ENCODE data around the gene CEP104.

CEP104 gene

DNA sequence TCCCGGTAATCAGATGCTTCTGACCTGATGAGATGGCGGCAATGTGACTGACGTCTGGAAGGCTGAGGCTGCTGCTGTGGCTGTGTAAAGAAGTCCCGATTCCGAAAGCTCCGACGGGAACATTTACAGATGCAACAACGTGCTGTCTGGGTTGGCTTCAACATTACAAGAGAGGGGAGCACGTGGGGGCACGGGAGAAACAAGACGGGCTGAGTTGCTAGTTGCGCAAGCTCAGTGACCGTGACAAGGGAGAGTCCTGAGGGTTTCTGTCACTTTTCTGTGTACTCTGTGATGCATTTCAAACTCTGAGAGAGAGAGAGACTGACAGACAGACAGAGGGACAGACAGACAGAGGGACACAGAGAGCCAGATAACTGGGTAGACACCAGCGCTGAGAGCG lies 35.1 kb downstream of the CEP104 start:
- TF ChIP-seq, protein P1, sequence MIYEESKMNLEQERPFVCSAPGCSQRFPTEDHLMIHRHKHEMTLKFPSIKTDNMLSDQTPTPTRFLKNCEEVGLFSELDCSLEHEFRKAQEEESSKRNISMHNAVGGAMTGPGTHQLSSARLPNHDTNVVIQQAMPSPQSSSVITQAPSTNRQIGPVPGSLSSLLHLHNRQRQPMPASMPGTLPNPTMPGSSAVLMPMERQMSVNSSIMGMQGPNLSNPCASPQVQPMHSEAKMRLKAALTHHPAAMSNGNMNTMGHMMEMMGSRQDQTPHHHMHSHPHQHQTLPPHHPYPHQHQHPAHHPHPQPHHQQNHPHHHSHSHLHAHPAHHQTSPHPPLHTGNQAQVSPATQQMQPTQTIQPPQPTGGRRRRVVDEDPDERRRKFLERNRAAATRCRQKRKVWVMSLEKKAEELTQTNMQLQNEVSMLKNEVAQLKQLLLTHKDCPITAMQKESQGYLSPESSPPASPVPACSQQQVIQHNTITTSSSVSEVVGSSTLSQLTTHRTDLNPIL (CRISPR knock-in tag; IDR thresholded peaks at IDR 0.05; ENCODE audit: low read depth) = no peak
- TF ChIP-seq, protein P2, sequence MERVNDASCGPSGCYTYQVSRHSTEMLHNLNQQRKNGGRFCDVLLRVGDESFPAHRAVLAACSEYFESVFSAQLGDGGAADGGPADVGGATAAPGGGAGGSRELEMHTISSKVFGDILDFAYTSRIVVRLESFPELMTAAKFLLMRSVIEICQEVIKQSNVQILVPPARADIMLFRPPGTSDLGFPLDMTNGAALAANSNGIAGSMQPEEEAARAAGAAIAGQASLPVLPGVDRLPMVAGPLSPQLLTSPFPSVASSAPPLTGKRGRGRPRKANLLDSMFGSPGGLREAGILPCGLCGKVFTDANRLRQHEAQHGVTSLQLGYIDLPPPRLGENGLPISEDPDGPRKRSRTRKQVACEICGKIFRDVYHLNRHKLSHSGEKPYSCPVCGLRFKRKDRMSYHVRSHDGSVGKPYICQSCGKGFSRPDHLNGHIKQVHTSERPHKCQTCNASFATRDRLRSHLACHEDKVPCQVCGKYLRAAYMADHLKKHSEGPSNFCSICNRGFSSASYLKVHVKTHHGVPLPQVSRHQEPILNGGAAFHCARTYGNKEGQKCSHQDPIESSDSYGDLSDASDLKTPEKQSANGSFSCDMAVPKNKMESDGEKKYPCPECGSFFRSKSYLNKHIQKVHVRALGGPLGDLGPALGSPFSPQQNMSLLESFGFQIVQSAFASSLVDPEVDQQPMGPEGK (CRISPR knock-in tag; IDR thresholded peaks at IDR 0.05; ENCODE audit: borderline replicate concordance) = no peak
- TF ChIP-seq RARB (CRISPR knock-in tag; IDR thresholded peaks at IDR 0.05) (no peak), ARNTL (CRISPR knock-in tag; IDR thresholded peaks at IDR 0.05; ENCODE audit: borderline replicate concordance, low read depth) (no peak), BACH2 (CRISPR knock-in tag; IDR thresholded peaks at IDR 0.05; ENCODE audit: borderline replicate concordance) (no peak), TCF4 (CRISPR knock-in tag; IDR thresholded peaks at IDR 0.05; ENCODE audit: borderline replicate concordance) (no peak), ZC3H10 (CRISPR knock-in tag; IDR thresholded peaks at IDR 0.05) (no peak), ZFP30 (CRISPR knock-in tag; IDR thresholded peaks at IDR 0.05) (no peak), SNAI2 (CRISPR knock-in tag; IDR thresholded peaks at IDR 0.05) (no peak), OSR1 (CRISPR knock-in tag; IDR thresholded peaks at IDR 0.05) (no peak), TOX (CRISPR knock-in tag; IDR thresholded peaks at IDR 0.05; ENCODE audit: borderline replicate concordance) (no peak), ZFP3 (CRISPR knock-in tag; IDR thresholded peaks at IDR 0.05) (no peak), ZNF565 (CRISPR knock-in tag; conservative IDR thresholded peaks at IDR 0.05; ENCODE audit: low read depth) (no peak), ZNF70 (CRISPR knock-in tag; IDR thresholded peaks at IDR 0.05) (no peak), CSRNP3 (CRISPR knock-in tag; IDR thresholded peaks at IDR 0.05) (no peak), TSHZ2 (CRISPR knock-in tag; IDR thresholded peaks at IDR 0.05) (no peak), ISL1 (CRISPR knock-in tag; IDR thresholded peaks at IDR 0.05) (no peak), ZNF8 (CRISPR knock-in tag; IDR thresholded peaks at IDR 0.05) (no peak), CSDC2 (CRISPR knock-in tag; IDR thresholded peaks at IDR 0.05) (no peak), POU6F1 (CRISPR knock-in tag; IDR thresholded peaks at IDR 0.05; ENCODE audit: borderline replicate concordance, low read depth) (no peak)
- ATAC-seq = no peak

DNA sequence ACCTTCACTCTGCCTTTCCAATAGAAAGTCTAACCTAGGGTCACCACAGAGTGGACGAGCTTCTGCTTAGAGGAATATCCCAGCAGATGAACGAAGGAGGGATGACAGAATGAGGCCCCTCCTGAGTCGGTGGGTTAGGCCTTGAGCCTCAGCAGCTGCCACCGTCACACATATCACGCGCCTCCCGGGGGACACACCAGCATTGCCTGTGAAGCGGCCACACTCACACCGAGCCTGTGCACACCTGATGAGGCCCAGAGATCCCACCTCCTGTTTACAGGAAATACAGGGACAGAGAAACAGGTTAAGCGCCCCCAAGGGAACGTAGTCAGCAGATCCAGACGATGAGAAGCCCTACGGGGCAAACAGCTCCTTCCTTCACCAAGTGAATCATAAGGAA lies 35.6 kb downstream of the CEP104 start:
- TF ChIP-seq ZNF70 (CRISPR knock-in tag; IDR thresholded peaks at IDR 0.05) = no peak
- no peak for TF ChIP-seq TOX (CRISPR knock-in tag; IDR thresholded peaks at IDR 0.05; ENCODE audit: borderline replicate concordance)
- no peak for TF ChIP-seq CSRNP3 (CRISPR knock-in tag; IDR thresholded peaks at IDR 0.05)
- no peak for TF ChIP-seq ESRRG (CRISPR knock-in tag; IDR thresholded peaks at IDR 0.05)
- no peak for TF ChIP-seq TSHZ2 (CRISPR knock-in tag; IDR thresholded peaks at IDR 0.05)
- no peak for TF ChIP-seq GLIS3 (CRISPR knock-in tag; IDR thresholded peaks at IDR 0.05)
- ATAC-seq = no peak
